Fibroblast of villous mesenchyme (primary cell): ENCODE measurements around the gene AIDA. TPM values are rescaled to one million over a fixed set of nuclear protein-coding genes. Genes with fewer than 3 reads are reported as not detected.

Experiments used
- DNase-seq: peaks from one replicate; pipeline ENCODE4 v3.0.0-alpha.2; 2010; ENCODE audit warnings: low read depth
- H3K4me3 ChIP-seq: 2 replicates; pipeline ENCODE4 v1.5.1; 2011; ENCODE audit warnings: low read depth, mild to moderate bottlenecking, low read length
- total RNA-seq: library from RNA; depleted of rRNA; stranded (reverse); fragments of >200 nt; gene quantifications from 2 replicates; pipeline ENCODE4 v1.2.3, GENCODE V29; 2012
- TF ChIP-seq, protein P1 (sequence below): IDR thresholded peaks from 2 replicates; pipeline ENCODE4 v1.5.1; 2012; ENCODE audit warnings: low read depth, mild to moderate bottlenecking, low read length; ENCODE audit not compliant: insufficient read depth

Gene AIDA, protein sequence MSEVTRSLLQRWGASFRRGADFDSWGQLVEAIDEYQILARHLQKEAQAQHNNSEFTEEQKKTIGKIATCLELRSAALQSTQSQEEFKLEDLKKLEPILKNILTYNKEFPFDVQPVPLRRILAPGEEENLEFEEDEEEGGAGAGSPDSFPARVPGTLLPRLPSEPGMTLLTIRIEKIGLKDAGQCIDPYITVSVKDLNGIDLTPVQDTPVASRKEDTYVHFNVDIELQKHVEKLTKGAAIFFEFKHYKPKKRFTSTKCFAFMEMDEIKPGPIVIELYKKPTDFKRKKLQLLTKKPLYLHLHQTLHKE
- total RNA-seq: 39.3 and 48.4 TPM in 2 replicates

DNA sequence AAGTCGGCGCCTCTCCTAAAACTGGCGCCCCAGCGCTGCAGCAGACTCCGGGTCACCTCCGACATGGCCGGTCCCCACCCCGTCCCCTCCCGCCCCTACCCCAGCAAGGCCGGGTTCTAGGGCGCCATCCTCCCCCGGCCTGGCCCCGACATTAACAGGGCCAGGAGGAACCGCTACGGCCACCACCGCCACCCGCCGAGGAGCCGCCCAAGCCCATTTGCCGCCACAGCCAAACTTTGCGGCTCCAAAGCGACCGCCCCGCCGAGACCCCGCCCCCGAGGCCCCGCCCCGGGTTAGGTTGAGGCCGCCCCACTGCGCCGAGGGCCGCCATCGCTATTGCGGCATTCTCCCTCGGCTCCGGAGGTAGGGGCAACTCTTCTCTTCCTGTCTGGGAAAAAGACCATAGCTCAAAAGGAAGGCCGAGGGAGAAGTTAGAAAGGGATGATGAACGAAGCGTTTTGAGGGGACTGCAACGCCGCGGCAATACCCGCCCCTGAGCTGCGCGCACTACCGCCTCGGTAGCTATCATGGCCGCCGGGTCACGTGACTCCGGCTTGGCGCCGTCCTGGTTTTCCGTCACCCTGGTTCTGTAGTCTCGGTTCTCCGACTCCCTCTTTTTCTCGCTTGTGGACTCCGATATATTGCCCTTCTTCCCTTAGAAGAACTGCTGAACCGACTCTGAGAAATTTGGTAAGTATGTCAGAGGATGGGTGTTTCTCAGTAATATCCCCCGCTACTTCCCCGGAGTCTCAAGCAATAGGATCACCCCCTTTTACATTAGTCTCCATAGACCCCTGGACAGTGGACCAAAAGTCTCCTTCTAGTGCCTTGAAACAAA, at the start of gene AIDA, which contains the start of gene BROX:
AIDA (minus strand) TSS at position 239 of the 838 bp plus-strand sequence; CDS start at position 65, 174 bp downstream.
BROX (plus strand) TSS at position 312 of the 838 bp plus-strand sequence. CDS start 3,136 bp downstream, outside the sequence.
- TF ChIP-seq, protein P1, sequence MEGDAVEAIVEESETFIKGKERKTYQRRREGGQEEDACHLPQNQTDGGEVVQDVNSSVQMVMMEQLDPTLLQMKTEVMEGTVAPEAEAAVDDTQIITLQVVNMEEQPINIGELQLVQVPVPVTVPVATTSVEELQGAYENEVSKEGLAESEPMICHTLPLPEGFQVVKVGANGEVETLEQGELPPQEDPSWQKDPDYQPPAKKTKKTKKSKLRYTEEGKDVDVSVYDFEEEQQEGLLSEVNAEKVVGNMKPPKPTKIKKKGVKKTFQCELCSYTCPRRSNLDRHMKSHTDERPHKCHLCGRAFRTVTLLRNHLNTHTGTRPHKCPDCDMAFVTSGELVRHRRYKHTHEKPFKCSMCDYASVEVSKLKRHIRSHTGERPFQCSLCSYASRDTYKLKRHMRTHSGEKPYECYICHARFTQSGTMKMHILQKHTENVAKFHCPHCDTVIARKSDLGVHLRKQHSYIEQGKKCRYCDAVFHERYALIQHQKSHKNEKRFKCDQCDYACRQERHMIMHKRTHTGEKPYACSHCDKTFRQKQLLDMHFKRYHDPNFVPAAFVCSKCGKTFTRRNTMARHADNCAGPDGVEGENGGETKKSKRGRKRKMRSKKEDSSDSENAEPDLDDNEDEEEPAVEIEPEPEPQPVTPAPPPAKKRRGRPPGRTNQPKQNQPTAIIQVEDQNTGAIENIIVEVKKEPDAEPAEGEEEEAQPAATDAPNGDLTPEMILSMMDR: no peak
- DNase-seq: peak; percentile 83
- peak within 1 kb of the TSS; percentile 96 for H3K4me3 ChIP-seq

DNA sequence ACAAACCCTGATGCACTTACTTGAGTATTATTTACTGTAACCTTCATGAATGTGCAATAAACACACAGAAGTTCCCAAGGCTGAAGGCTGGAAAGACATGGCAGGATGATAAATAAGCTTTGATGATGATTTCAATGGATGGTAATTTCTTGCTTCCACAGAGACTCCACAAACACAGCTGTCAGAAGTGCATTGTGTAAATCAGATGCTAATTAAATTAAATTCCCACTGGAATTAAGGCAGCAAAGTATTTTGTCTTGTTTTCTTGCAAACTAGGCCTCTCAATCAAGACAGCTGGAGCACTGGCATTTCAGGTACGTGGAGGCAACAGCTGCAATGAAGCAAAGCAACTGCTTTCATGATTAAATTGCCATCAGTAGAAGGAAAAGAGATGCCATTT, 48.8 kb upstream of the AIDA start:
- TF ChIP-seq, protein P1: no peak
- no peak overlapping the region for H3K4me3 ChIP-seq
- no peak for DNase-seq

DNA sequence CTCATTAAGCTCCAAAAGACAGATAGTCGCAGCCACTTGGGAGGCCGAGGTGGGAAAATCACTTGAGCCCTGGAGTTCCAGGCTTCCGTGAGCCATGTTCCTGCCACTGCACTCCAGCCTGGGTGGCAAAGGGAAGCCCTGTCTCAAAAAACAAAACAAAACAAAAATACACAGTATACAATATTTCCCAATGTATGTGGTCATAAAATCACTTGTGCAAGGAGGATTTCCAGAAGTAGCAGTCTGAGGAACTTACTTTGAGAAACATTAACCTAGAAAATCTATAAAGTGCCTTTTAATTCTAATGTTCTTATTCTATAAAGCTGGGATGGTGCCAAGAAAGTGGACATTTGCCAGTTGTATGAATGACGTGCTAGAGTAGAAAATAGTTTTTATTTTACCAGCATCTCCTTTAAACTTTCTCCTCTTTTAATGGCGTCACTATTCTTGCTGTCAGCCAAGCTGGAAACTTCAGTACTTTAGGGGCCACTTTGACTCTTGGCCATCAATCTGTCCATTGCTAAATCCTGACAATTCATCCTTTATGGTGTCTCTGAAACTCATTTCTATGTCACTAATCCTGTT, 47.3 kb upstream of the AIDA start:
- no peak overlapping the region for H3K4me3 ChIP-seq
- TF ChIP-seq, protein P1: no peak
- no peak for DNase-seq

DNA sequence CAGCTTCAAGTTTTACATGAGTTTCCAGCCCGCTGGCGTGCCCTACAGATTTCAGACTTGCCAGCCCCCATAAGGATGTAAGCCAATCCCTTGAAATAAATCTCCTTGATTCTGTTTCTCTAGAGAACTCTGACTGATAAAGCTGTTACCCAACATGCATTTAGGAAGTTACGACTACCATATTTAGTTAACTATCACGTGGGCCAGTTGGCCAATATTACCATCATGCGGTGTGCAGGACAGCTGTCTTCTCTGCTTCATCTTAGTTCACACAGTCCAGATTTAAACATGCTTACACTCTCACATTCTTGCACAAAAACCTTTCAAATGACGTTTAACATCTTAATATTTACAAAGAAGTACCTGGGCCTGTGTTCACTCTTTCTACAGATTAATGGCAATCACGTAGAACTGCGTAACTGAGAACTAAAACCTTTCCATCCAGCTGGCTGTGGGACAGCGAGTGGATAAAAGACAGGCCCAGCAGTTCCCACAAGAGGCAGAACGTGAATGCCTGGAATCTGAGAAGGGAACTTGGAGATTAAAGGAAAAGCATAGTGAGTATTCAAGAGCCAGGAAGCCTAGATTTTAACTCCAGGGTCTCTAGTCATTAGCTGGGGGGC, 45.5 kb upstream of the AIDA start:
- DNase-seq: peak; percentile 64
- H3K4me3 ChIP-seq: no peak overlapping the region
- TF ChIP-seq, protein P1: no peak

DNA sequence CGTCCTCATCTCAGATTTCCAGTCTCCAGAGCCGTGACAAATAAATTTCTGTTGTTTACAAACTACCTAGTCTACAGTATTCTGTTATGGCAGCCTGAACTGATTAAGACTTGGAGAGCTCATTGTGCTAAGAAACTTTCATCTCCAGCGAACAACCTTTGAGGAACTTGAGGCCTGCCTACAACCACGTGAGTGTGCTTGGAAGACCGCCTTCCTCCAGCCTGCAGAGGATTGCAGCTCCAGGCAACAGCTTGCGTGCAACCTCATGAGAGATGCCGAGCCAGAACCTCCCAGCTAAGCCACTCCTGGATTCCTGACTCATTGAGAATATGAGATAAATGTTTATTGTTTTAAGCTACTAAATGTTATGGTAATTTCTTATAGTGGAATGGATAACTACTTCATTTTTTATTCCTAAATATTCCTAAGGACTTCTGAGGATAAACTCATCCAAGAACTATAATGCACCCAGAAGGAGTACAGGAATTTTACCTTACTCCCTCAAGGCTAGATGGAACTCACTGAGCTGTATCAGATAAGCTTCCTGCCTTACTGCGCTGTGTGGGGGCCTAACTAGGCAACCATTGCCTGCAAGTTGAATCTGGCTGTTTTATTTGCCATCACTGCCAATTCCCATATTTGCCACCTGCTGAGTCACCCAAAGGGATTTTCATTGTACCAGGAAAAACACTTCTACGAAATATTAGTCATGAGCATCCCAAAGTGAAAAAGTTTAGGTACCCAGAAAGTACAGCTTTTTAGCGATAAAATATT, 42.3 kb upstream of the AIDA start:
- DNase-seq: peak; percentile 70
- TF ChIP-seq, protein P1: no peak
- no peak overlapping the region for H3K4me3 ChIP-seq

DNA sequence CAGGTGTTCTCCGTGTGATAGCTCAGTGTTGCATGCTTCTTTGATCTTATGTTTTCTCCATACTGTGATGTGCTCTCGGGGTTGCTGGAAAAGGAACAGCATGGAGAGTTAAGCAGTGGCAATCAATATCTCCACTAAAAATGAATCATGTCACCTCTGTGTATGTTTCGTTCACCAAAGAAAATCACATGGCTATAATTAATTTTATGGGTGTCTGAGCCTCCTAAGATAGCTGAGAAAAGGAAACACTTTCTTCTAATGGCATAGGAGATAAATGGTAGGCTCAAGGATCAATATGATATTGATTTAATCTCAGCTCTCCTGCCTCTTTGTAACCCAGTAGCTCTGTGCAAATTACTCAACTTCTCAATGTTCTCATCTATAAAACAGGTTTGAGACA, 39.0 kb upstream of the AIDA start:
- TF ChIP-seq, protein P1: no peak
- DNase-seq: no peak
- no peak overlapping the region for H3K4me3 ChIP-seq
